ENCODE results near the gene CYFIP2. TPM values are rescaled to one million over a fixed set of nuclear protein-coding genes. Genes with fewer than 3 reads are reported as not detected.

The CYFIP2 gene
- total and polyA plus RNA-seq, 2 of the 13 experiments (the other 11 are each of a cell fraction or from before 2014, with no cell fraction given) = 22.6 to 30.3 TPM

GRCh38 chr5:157306081-157306480 lies 40.2 kb downstream of the CYFIP2 start (continued):
- no peak for TF ChIP-seq MNT (IDR thresholded peaks at IDR 0.05)

GRCh38 chr5:157306692-157307471 lies 41.0 kb downstream of the CYFIP2 start:
- CTCF ChIA-PET (ENCODE audit: low intra/inter-chr PET ratio, low total read pairs) = no interaction called here
- intact Hi-C loops (cut with micrococcal nuclease; ENCODE audit: unreplicated experiment) = no loop called here
- TF ChIP-seq ZBTB33 (CRISPR knock-in tag; IDR thresholded peaks at IDR 0.05) = no peak
- TF ChIP-seq NFYB (CRISPR knock-in tag; IDR thresholded peaks at IDR 0.05) = no peak
- no peak for TF ChIP-seq ZNF207 (IDR thresholded peaks at IDR 0.05; ENCODE audit: borderline replicate concordance)
- TF ChIP-seq XRCC5 (optimal IDR thresholded peaks at IDR 0.05; ENCODE audit: low read length) = no peak
- no peak for TF ChIP-seq GRHL1 (CRISPR knock-in tag; conservative IDR thresholded peaks at IDR 0.05)
- TF ChIP-seq HOXA3 (CRISPR knock-in tag; IDR thresholded peaks at IDR 0.05) = no peak
- TF ChIP-seq SNAPC5 (CRISPR knock-in tag; IDR thresholded peaks at IDR 0.05; ENCODE audit: borderline replicate concordance) = no peak
- no peak for TF ChIP-seq ATF7 (IDR thresholded peaks at IDR 0.05)
- no peak for TF ChIP-seq ATF7 (CRISPR knock-in tag; IDR thresholded peaks at IDR 0.05)
- no peak for TF ChIP-seq ISL2 (CRISPR knock-in tag; IDR thresholded peaks at IDR 0.05)
- no peak for TF ChIP-seq EEA1 (CRISPR knock-in tag; IDR thresholded peaks at IDR 0.05; ENCODE audit: borderline replicate concordance)
- TF ChIP-seq ZNF276 (CRISPR knock-in tag; IDR thresholded peaks at IDR 0.05; ENCODE audit: low read depth) = no peak
- no peak for TF ChIP-seq SIN3A (IDR thresholded peaks at IDR 0.05; ENCODE audit: borderline replicate concordance, low read depth, low read length)
- no peak for TF ChIP-seq ATRX (CRISPR knock-in tag; IDR thresholded peaks at IDR 0.05; ENCODE audit: borderline replicate concordance)
- TF ChIP-seq NPAS2 (CRISPR knock-in tag; IDR thresholded peaks at IDR 0.05; ENCODE audit: borderline replicate concordance) = no peak

More at GRCh38 chr5:157306692-157307471, 41.0 kb downstream of the CYFIP2 start:
- BruUV-seq (replicated peaks) = no TSS peak
- no peak overlapping the region for H3K4me3 ChIP-seq (replicated peaks in 1 of 3; ENCODE audit: insufficient read depth in 1 of 3, low read depth in 2 of 3, low read length in 3 of 3)
- FAIRE-seq (no peak), DNase-seq (ENCODE audit: low spot score) (no peak), ATAC-seq (no peak)
- H3K9me3 ChIP-seq (ENCODE audit: low read length) = no peaks in the 10 kb centered on the region
- POLR2A ChIA-PET = no interaction called here
- no peak overlapping the region for H3K27ac ChIP-seq (ENCODE audit: extremely low read length, insufficient read depth, low read length)
- H2AFZ ChIP-seq (ENCODE audit: low read length) = no peak overlapping the region
- H3K27me3 ChIP-seq (ENCODE audit: control insufficient read depth in 1 of 2, insufficient read depth in 2 of 2, low read length in 2 of 2) = no peaks in the 10 kb centered on the region
- no peaks in the 10 kb centered on the region for H3K79me2 ChIP-seq (ENCODE audit: insufficient read depth, low read length)
- no peak overlapping the region for H3K9ac ChIP-seq (ENCODE audit: insufficient read depth, low read depth, low read length)
- 97% methylated on average over 10 of the region's 10 CpGs for WGBS (ENCODE audit: low lambda C conversion rate)
- in situ Hi-C loops (cut with HindIII; ENCODE audit: extremely low pct_ligation_motif_present, low pct_unique_long_range_greater_than_20kb) = no loop called here
- peaks cover 5 to 7% of the 10 kb centered on the region in 2 experiments; a peak in 2 of 5 replicates for H3K36me3 ChIP-seq (replicated peaks in 1 of 2; ENCODE audit: control insufficient read depth in 1 of 2, insufficient read depth in 2 of 2, low read length in 2 of 2)
- no peaks in the 10 kb centered on the region for H4K20me1 ChIP-seq (ENCODE audit: insufficient read depth, low read length)
- no peaks in the 10 kb centered on the region for H3K4me1 ChIP-seq (ENCODE audit: insufficient read depth, low read length)
- H3K4me2 ChIP-seq (ENCODE audit: low read depth, low read length) = no peak overlapping the region
